Ectodermal cell (in vitro differentiated cells): ENCODE results near the gene HECTD4.

ENCODE experiments used
- H3K27ac ChIP-seq: 2 replicates; pipeline ENCODE4 v1.7.0; 2013; ENCODE audit warnings: mild to moderate bottlenecking, low read depth, low read length; ENCODE audit not compliant: insufficient read depth, poor library complexity, severe bottlenecking
- H3K27me3 ChIP-seq: 2 replicates; pipeline ENCODE4 v1.7.0; 2013; ENCODE audit warnings: mild to moderate bottlenecking, low read length; ENCODE audit not compliant: insufficient read depth, control insufficient read depth, poor library complexity, severe bottlenecking
- H3K36me3 ChIP-seq: one replicate; pipeline ENCODE4 v1.7.0; 2013; ENCODE audit warnings: low read length; ENCODE audit not compliant: control insufficient read depth, insufficient read depth
- H3K4me1 ChIP-seq: one replicate; pipeline ENCODE4 v1.7.0; 2013; ENCODE audit warnings: low read length; ENCODE audit not compliant: control insufficient read depth, insufficient read depth
- H3K4me3 ChIP-seq: 2 replicates; pipeline ENCODE4 v1.7.0; 2013; ENCODE audit warnings: low read depth, low read length, control low read depth; ENCODE audit not compliant: insufficient read depth
- H3K9me3 ChIP-seq: 2 replicates; pipeline ENCODE4 v1.7.0; 2013; ENCODE audit warnings: mild to moderate bottlenecking, low read length, moderate library complexity; ENCODE audit not compliant: control insufficient read depth
- WGBS, 2 experiments: methylation state at CpG; one replicate each; pipeline ENCODE4 v1.1.7; 2013; ENCODE audit warnings: missing lambda C conversion rate in 2 of 2; 5-methylcytosine and 5-hydroxymethylcytosine counted together

Gene HECTD4

DNA sequence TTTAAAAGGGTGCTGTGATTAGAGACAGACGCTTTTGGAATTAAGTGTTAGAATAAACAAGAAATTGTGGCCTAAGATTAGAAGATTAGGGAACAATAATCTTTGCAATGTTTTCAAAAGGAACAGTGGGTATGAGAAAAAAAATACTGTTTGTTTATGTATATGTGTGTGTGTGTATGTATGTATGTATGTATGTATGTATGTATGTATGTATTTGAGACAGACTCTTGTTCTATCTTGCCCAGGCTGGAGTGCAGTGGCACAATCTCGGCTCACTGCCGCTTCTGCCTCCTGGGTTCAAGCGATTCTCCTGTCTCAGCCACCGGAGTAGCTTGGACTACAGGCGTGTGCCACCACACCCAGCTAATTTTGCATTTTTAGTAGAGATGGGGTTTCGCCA lies 175.3 kb downstream of the HECTD4 start:
- Histone ChIP-seq H3K27me3 (no peaks in the 10 kb centered on the region), H3K9me3 (no peaks in the 10 kb centered on the region), H3K4me3 (no peak overlapping the region), H3K4me1 (no peaks in the 10 kb centered on the region), H3K27ac (no peak overlapping the region), H3K36me3 (peaks cover 31% of the 10 kb centered on the region)
- 94 to 95% methylated on average over 7 of the region's 7 CpGs for WGBS, 2 experiments

DNA sequence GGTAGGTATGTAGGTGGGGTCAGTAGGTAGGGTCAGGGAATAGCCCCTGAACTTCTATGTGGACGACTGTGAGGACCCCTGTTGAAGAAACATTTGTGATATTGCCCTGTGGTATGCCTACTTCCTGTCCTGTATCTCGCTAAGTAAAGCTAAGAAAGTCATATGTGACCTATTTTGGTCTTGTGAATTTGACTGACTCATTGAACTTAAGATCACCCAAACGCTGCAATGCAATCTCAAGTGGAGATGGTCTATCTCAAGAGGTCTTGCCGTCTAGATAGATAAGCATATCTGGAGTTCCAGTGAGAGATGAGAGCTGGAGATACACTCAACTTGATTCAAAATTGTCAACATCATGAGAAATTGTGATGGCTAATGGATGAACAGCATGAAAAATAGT lies 183.1 kb downstream of the HECTD4 start:
- no peaks in the 10 kb centered on the region for H3K9me3 ChIP-seq
- H3K4me1 ChIP-seq, result no peaks in the 10 kb centered on the region
- H3K36me3 ChIP-seq, result peaks cover 5% of the 10 kb centered on the region
- no peak overlapping the region for H3K27ac ChIP-seq
- no peaks in the 10 kb centered on the region for H3K27me3 ChIP-seq
- WGBS, 2 experiments, result 96% methylated on average over 4 of the region's 4 CpGs
- H3K4me3 ChIP-seq, result no peak overlapping the region

DNA sequence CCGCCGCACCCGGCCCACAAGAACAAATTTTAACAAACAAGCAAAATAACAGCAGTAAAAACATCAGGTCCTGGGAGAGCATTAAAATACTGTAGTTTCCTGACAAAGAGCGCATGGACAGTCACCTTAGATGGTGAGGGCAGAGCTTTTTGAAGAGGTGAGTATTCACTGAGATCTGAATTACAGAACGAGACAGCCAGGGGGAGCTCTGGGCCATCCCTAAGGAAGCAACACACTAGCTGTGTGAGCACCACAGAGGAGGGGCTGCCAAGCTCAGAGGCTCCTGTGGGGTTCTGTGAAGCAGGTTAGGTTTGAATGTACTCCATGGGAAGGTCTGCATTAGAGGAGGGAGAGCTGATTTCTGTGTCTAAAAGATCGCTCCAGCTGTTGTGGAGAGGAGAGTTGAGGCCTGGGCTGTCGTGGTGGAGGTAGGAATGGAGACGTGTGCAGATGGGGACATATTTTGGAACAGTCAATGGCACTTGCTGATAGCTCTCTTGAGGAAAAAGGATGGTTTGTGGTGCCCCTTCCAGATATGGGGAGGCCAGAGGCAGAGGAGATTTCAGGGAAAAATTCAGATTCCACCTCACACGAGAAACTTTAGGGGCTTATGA lies 184.0 kb downstream of the HECTD4 start:
- Histone ChIP-seq H3K27ac (no peak overlapping the region), H3K27me3 (no peaks in the 10 kb centered on the region), H3K4me1 (no peaks in the 10 kb centered on the region), H3K36me3 (peaks cover 5% of the 10 kb centered on the region), H3K9me3 (no peaks in the 10 kb centered on the region), H3K4me3 (no peak overlapping the region)
- WGBS, 2 experiments, result 80 to 81% methylated on average over 9 of the region's 9 CpGs

DNA sequence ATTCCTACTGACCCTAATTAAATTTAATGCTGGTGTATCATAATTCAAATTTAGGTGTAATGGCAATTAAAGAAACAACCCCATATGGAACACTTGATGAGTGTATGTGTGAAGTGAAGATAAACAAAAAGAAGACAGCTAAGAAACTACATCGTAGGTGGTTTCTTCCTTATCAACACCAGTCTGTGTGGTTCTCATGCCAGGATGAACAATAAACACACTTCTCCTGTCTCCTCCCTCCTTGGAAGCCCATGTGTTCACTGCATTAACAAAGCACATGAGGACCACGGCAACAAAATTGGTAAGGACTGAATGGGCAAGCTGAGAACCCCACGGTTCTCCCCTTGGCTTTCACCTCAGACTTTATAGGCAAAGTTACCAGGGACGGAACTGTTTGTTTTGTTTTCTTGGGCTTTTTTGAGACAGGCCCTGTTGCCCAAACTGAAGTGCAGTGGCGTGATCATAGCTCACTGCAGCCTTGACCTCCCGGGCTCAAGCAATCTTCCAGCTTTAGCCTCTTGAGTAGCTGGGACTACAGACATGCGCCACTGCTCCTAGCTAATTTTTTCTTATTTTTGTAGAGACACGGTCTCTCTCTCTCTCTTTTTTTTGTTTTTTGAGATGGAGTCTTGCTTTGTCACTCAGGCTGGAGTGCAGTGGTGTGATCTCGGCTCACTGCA lies 185.9 kb downstream of the HECTD4 start:
- Histone ChIP-seq H3K36me3 (no peaks in the 10 kb centered on the region), H3K9me3 (no peaks in the 10 kb centered on the region), H3K4me3 (no peak overlapping the region), H3K4me1 (no peaks in the 10 kb centered on the region), H3K27me3 (no peaks in the 10 kb centered on the region), H3K27ac (no peak overlapping the region)
- WGBS, 2 experiments, result 95 to 96% methylated on average over 9 of the region's 9 CpGs

DNA sequence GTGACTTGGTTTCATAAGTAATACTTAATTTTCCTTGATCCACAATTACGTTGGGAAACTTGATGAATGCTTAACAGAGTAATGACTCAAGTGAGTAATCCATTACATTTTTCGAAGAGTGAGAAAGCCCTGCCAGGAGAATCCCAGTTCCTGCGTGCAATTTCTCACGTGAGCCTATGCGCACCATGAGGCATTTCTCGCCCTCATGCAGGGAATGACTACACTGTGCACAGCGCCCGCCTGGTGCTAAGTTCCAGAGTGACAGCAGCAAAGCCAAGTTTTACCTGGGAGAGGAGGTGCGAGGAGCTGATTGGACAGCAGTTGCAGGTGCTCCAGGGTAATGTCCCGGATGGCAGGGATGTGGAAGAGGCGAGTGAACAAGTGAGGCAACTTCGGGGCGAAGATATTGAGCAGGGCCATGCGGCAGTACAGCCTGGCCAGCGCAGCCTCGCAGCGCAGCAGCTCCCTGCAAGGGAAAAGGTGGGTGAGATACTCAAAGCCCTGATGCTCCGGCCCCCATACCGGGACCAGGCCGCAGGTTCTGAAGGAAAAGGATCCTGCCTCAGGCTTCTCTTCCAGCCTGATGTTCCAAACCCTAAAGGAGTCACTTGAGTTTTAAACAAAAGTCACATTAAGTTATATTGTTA lies 187.5 kb downstream of the HECTD4 start:
- H3K36me3 ChIP-seq, result peaks cover 7% of the 10 kb centered on the region
- no peaks in the 10 kb centered on the region for H3K9me3 ChIP-seq
- no peaks in the 10 kb centered on the region for H3K27me3 ChIP-seq
- H3K4me3 ChIP-seq, result no peak overlapping the region
- H3K27ac ChIP-seq, result no peak overlapping the region
- H3K4me1 ChIP-seq, result no peaks in the 10 kb centered on the region
- WGBS, 2 experiments, result 95 to 96% methylated on average over 20 of the region's 20 CpGs

DNA sequence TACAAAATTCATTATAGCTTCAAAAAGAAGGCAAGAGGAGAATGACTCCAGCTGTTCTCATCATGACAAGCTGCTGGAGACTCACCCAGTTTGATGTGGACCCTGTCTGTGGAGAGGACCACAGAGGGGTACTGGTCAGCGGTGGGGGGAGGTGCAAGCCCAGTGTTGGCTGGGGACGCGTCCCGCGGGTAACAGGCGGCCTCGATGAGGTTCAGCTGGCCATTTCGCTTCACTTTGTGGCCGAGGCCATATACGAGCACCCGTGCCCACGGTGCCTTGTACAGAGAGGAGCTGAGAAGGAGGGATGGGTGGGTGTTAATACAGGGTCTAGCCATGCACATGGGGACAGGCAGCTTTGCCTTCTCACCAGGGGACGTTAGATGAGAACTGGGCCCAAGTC lies 189.8 kb downstream of the HECTD4 start:
- H3K9me3 ChIP-seq, result no peaks in the 10 kb centered on the region
- H3K27ac ChIP-seq, result no peak overlapping the region
- H3K36me3 ChIP-seq, result peaks cover 7% of the 10 kb centered on the region
- 94 to 96% methylated on average over 13 of the region's 13 CpGs for WGBS, 2 experiments
- H3K4me1 ChIP-seq, result no peaks in the 10 kb centered on the region
- no peak overlapping the region for H3K4me3 ChIP-seq
- no peaks in the 10 kb centered on the region for H3K27me3 ChIP-seq

DNA sequence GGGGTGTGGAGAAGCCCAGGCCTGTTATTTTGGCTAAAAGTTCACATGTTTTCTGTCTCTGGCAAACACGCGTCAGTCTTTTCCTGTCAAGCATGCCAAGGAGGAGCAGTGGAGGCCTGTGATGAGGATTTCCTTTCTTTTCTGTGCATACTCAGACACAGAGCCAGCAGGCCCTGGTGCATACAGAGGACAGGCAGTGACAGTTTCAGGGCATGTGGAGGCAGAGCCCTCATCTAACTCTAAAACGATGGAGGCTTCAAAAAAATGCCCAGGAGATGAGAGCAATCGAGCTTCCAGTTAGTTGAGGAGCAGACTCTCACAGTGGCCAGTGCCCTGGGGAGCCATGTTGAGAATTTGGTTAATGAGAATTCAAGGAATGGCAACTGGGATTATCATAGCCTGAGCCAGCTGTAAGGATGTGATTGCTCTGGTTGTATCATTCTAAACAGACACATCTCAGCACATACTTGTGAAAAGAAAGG lies 190.3 kb downstream of the HECTD4 start:
- Histone ChIP-seq H3K36me3 (peaks cover 7% of the 10 kb centered on the region), H3K27me3 (no peaks in the 10 kb centered on the region), H3K9me3 (no peaks in the 10 kb centered on the region), H3K4me3 (no peak overlapping the region), H3K27ac (no peak overlapping the region), H3K4me1 (no peaks in the 10 kb centered on the region)
- 93 to 95% methylated on average over 4 of the region's 4 CpGs for WGBS, 2 experiments

DNA sequence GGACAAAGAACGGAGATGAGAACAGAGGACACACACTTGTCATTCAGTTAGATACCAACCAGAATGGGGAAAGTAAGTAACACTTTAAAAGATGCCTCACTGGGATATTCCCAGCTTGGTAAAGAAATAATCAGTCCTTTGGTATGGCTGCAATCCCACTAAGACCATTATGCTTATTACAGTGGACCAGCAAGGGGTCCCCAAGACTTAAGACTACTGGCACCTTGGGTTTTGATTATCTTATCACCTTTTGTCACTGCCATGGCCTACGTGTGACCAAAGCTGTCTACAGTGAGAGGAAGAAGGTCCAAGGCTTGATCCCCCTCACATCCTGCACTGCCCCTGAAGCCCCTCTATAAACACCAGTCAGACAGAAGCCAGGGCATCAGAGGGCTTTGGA lies 191.0 kb downstream of the HECTD4 start:
- no peak overlapping the region for H3K4me3 ChIP-seq
- H3K27ac ChIP-seq, result no peak overlapping the region
- WGBS, 2 experiments, result 95% methylated on average over 2 of the region's 2 CpGs
- H3K27me3 ChIP-seq, result no peaks in the 10 kb centered on the region
- no peaks in the 10 kb centered on the region for H3K9me3 ChIP-seq
- peaks cover 7% of the 10 kb centered on the region for H3K36me3 ChIP-seq
- H3K4me1 ChIP-seq, result no peaks in the 10 kb centered on the region

DNA sequence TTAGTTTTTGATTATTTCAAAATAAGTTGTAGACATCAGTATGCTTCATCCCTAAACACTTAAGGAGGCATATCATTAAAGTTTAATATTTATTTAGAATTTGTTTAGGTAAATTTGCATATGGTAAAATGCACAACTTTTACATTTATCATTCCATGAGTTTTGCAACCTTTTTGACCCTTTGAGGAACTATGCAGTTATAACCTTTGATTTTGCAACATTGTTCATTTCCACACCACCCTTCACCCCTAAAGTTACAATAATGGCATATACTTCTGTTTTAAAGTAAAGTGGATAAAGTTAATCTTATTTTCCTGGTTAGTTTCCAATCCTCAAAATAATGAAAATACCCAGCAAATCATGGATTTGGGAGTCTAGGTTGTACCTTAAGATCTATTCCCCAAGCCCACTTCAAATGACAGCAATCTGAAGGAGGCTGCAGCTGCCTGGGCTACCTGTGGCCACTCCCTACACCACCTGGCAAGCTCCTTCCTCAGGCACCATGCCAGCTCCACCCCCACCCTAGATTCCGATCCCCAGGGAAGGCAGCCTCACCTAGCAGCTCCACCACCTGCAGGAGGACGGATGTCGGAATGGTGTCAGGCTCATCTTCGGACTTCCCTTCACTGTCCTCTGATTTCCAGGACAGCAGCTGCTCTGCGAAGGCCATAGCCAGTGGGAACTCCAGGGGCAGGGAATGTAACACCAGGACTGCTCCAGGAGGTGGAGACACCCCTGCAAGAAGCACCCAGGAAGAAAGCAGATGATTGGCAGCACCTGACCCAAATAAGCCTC lies 191.8 kb downstream of the HECTD4 start:
- H3K4me1 ChIP-seq, result no peaks in the 10 kb centered on the region
- H3K27me3 ChIP-seq, result no peaks in the 10 kb centered on the region
- H3K27ac ChIP-seq, result no peak overlapping the region
- 95 to 97% methylated on average over 5 of the region's 5 CpGs for WGBS, 2 experiments
- peaks cover 8% of the 10 kb centered on the region for H3K36me3 ChIP-seq
- no peaks in the 10 kb centered on the region for H3K9me3 ChIP-seq
- H3K4me3 ChIP-seq, result no peak overlapping the region
